Fibroblast of skin of back (primary cell): ENCODE results near the gene ARHGEF28.

Source experiments
- DNase-seq: peaks from one replicate; pipeline ENCODE4 v3.0.0-alpha.2; 2013

ARHGEF28 gene

DNA sequence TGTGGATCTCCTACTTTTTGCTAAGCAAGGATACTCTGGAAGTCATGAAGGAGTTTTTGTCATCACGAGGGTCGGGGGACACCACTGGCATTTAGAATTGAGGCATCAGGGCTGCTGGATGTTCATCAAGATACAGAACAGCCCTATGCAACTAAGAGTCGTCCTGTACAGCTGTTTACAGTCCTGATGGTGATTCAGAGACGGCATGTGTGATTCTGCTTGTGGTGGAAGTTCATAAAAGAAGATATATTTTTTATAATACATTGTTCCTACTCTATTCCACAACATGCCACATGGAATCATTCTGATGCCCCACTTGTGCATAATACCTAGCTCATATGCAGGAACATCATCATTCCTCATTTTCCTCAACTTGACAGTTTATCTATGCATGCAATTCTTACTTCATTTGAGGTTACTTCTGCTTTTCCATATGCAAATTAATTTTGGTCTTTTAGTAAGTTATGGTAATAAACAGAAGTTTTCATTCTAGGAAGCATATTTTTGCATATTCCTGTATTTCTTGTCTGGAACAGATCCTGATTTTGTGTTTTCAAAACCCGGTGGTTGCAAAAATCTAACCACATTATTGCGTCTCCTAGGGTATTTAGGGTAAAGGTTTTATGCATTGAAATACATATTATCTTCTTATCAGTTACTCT is 155.2 kb downstream of the ARHGEF28 start:
- no peak for DNase-seq

GRCh38 chr5:73783828-73784227 is 157.8 kb downstream of the ARHGEF28 start:
- DNase-seq: peak; percentile 42

DNA sequence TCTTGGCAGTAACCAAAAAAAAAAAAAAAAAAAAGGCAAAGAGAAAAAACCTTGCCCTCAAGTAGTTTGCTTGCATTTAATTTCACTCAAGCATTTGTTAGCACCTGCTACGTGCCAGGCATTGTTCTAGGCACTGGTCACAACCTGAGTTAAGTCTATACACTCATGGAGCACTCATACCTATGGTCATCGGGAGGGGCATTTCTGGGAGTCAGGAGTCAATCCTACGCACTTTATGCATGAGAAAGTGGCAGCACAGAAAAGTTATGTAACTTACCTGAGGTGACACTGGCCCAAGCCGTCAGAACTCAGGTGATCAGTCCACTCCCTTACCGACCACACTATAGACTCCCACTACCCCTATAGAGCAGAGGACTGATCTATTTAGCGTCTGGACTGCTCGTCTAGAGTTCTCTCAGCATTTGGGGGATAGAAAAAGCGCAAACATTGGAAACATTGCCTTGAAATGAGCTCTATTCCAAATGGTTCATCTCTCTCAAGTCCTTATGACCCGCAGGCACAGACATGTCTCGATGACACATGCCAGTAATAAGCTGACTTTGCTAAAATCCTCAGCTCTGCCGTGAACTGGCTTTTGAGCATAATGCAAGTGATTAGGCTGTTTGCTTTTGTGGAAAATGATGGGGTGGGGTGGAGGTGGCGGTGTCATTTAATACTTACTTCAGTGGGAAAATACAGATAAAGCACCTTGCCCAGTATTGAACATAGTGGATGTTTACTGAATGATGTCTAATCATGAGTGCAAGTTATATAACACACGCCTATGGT is 160.2 kb downstream of the ARHGEF28 start:
- DNase-seq: no peak

DNA sequence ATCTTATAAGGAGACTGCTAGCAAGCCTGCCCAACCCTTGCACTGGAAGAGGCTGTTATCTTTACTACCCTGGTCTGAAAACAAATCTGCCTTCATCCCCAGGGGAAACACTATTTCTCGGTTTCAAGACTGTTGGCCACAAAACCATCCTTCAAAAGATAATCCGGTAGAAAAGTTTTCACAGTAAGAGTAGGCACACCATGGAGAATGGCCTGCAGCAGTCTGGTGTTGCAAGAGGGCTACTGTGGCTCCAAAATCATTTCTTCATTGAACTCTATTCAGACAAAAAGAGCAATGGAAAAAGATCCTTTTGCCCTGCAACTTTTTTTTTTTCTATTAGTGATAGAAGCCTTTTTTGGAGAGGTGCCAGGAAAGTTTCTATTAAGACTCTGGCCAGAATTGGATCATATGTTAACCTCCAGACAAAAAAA is 163.9 kb downstream of the ARHGEF28 start:
- no peak for DNase-seq

GRCh38 chr5:73791389-73791788 is 165.4 kb downstream of the ARHGEF28 start:
- DNase-seq: no peak

DNA sequence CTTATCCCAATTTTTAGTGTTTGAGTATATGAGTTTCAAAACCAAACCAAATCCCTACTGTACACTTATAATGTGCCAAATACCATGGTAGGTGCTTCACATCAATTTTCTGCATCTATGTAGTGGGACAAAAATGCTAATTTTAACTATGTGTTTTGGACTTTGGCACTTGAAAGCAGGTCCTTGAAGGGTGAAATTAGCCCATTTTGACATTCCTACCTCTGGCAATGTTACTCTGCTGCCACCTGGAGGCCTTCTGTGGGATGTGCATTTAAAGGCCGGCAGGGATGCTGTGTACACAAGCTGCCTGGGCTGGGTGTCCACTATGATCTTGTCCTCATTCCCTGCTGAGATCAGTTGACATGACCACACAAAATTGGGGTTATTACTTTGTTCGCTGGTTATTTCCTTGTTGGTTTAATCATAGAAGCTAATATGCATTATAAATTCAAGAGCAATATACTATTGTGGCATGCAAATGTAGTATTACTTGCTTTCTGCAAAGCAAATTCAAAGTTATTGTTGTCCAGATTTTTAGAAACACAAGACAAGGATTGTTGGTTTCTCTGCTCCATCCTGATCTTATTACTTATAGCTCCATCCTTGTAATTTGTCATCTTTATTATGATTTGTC is 166.8 kb downstream of the ARHGEF28 start:
- peak; percentile 68 for DNase-seq

DNA sequence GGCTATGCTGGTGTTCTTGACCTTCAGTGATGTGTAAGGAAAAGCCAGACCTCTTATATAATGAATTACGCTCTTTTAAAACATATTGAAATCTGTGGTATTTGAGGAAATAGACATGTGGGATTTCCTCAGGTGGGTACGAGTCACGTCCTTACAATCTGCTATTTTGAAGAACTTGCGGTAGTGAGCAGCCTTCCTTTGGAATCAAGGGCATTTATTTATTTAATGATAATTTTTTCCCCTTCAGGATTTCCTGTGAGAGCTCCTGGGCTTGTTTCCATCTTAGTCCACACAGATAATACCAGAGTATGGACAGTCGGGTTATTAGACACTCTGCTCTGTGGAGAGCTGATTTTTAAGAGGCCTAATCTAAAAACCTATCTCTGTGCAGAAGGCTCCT is 167.9 kb downstream of the ARHGEF28 start:
- DNase-seq: peak; percentile 57

GRCh38 chr5:73796164-73797131 is 170.5 kb downstream of the ARHGEF28 start:
- peak; percentile 95 for DNase-seq

- peak; percentile 54 for DNase-seq
These were observed 171.1 kb downstream of the ARHGEF28 start for GRCh38 chr5:73797132-73797510.

- no peak for DNase-seq
These were observed 173.5 kb downstream of the ARHGEF28 start for GRCh38 chr5:73799401-73799972.

- DNase-seq: peak; percentile 67
These were observed 175.7 kb downstream of the ARHGEF28 start for GRCh38 chr5:73801686-73802085.

- no peak for DNase-seq
These were observed 179.5 kb downstream of the ARHGEF28 start for GRCh38 chr5:73805449-73805848.

GRCh38 chr5:73808911-73809310 is 182.9 kb downstream of the ARHGEF28 start:
- DNase-seq: no peak

- no peak for DNase-seq
These were observed 184.4 kb downstream of the ARHGEF28 start for GRCh38 chr5:73810429-73810828.

DNA sequence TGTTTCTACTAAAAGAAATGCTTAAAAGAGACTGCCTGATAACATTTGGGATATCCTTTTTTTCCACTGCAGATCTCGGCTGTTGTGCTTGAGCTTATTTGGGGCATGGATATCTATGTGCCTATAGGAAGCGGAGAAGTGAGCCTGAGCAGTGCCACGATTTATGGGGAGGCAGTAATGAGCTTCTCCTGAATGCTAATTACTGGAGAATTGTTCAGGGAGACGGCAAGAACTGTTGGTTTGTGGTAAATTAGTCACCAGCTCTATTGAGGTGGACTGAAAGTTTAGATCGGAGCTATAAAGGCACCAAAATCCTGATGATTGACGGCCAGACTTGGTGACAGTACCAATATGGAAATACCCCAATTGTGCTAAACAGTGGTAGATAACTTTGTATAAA is 186.5 kb downstream of the ARHGEF28 start:
- no peak for DNase-seq

DNA sequence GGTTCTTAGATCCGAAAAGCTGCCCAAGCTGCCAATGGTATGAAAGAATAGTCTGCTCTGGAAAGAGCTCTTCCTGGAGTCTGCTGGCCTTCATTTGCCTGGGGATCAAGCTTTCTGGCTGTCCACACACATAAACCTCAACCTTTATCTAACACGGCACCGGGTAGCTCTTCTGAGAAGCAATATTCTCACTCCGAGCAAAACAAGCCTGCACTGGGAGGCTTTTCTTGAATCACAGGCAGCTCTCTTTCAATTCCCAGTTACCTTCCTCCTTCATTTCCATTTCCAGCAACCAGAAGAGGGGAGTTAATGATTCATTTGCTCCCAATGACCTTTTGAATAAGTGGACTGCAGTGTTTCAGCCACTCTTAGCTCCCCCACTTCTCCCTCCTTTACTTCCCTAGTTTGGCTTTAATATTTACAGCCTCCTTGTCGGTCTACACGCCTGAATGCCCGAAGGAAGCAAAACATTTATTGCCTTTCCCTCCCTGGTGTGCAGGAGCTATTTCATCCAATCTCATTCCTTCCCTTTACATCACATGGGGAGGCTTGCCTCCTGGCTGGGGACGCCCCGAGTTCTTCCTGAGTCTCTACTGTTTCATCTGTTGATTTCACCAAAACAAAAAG is 187.1 kb downstream of the ARHGEF28 start:
- no peak for DNase-seq

DNA sequence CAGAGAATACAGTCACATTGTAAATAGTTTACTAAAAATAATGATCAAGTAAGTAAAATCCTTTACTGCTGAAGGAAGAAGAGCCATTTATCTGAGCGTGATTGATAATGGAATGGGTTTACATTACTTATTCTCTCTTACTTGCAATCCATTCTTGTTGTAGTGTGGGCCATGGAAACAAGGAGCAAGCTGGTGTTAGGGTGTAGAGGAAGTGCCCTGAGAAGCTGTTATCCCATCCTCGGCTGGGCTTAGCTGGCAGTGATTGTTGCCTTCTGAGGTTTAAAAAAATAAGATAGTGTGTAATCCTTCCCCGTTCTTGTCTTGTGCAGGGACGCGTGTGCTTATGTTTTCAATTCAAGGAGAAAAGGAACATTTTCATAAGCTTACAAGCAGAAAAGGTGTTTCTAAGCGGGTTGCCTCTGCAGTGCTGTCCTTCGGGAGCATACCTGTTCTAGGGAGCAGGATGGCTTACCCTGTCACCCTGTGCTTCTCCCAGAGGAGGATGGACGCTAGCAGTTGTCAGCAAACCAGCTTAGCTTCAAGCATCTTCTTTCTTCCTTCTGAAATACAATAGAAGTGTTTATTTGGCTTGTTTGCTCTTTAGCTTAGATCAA is 188.3 kb downstream of the ARHGEF28 start:
- DNase-seq: no peak

DNA sequence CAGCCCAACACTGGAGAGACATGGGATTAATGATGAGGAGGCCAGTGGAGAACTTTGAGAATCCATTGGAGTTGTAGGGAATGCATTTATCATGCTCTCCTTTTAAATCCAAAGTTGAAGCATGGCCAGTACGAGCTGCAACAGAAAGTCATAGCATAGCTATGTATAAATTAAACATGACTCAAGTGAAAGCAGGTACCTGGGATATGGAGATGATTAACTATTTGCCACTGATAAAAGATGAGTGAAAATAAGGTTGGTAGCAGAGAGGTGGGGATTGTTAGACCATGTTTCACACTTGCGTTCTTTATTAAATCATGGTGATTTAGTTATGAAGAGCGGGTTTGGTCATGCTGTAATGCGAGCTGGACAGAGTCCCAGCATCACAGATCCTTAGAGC is 189.6 kb downstream of the ARHGEF28 start:
- DNase-seq: peak; percentile 72

GRCh38 chr5:73816656-73817420 is 190.8 kb downstream of the ARHGEF28 start:
- DNase-seq: peak; percentile 96

- DNase-seq: peak; percentile 93
These were observed 192.4 kb downstream of the ARHGEF28 start for GRCh38 chr5:73818357-73818756.
